Measurements from ENCODE around the gene BARHL1. TPM values are rescaled to one million over a fixed set of nuclear protein-coding genes. Genes with fewer than 3 reads are reported as not detected.

BARHL1 gene
- total and polyA plus RNA-seq, 8 donors, result 0.27 TPM; not detected in 7

DNA sequence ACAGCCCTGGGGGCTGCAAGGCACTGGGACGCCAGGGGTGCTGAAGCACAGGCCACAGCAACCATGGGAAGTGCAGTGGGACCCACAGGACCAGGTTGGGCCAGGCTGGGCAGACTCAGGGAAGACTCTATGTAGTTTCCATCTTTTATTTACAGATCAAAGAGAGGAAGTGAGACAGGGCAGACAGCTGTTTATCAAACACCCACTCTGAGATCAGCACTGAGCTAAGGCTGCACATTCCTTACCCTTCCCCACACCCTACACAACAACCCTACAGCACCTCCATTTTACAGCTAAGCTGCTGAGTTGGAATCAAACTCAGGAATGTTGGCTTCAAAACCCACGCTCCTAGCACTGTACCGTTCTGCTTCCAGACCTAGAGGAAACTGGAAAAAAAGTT lies 19.8 kb downstream of the BARHL1 start:
- no peak for FAIRE-seq
- no peak for DNase-seq
- no peak overlapping the region for H3K4me3 ChIP-seq
- peaks cover 0 to 25% (median 0%) of the 10 kb centered on the region in 3 donors for H3K36me3 ChIP-seq
- H3K9me3 ChIP-seq, result no peaks in the 10 kb centered on the region
- no peak for ATAC-seq
- no peak overlapping the region for H3K27ac ChIP-seq
- intact Hi-C loops (cut with DNase I), result no loop called here
- WGBS, 2 donors, result 84 to 93% methylated on average over 3 of the region's 3 CpGs
- H3K4me1 ChIP-seq, result no peaks in the 10 kb centered on the region
- no peaks in the 10 kb centered on the region for H3K27me3 ChIP-seq
- no peak for TF ChIP-seq CTCF (IDR thresholded peaks at IDR 0.05)

DNA sequence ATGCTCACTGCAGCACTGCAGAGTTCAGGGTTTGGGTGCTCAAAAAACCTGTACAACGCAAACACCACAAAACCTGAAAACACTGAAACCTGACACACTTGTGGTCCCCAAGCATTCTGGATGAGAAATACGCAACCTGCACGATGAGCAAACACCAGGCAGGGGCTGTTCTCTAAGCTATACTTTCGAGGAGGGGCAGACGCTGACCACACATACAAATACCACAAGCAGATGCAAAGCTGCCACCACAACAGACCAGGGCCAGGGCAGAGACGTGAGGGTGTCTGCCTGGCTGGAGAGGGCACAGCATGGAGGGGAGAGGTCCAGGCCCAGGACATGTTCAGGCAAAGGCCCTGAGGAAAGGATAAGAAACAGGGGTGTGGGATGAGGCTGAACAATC lies 23.0 kb downstream of the BARHL1 start:
- intact Hi-C loops (cut with DNase I), result no loop called here
- WGBS, 2 donors, result 92 to 93% methylated on average over 6 of the region's 6 CpGs

DNA sequence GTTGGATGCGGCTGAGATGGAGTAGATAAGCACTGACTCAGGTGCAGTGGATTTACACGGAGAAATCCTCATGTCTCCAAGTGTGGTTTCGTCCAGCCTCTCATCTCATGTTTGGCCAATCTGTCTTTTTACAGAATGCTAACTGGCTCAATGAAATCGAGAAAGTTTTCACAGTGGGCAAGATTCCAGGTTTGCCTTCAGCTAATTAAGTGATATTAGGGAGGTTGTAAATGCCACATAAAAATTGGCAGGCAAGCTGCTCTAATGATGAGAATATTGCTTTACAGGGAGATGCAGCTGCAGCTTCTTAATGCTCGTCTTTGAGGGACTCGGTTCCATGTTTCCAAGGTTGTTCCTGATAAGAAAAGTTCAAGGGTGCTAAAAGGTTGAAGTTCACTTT lies 23.7 kb downstream of the BARHL1 start:
- no peak overlapping the region for H3K27ac ChIP-seq
- DNase-seq, result no peak
- intact Hi-C loops (cut with DNase I), result no loop called here
- H3K4me1 ChIP-seq, result no peaks in the 10 kb centered on the region
- 72 to 73% methylated on average over 6 of the region's 6 CpGs for WGBS, 2 donors
- no peaks in the 10 kb centered on the region for H3K27me3 ChIP-seq
- H3K36me3 ChIP-seq, result peaks cover 0 to 28% (median 0%) of the 10 kb centered on the region in 3 donors
- TF ChIP-seq CTCF (IDR thresholded peaks at IDR 0.05), result no peak
- no peak for ATAC-seq
- FAIRE-seq, result no peak
- H3K9me3 ChIP-seq, result no peaks in the 10 kb centered on the region
- no peak overlapping the region for H3K4me3 ChIP-seq

More for the DNA sequence above, 23.0 kb downstream of the BARHL1 start:
- DNase-seq (no peak), ATAC-seq (no peak), FAIRE-seq (no peak)
- Histone ChIP-seq H3K4me1 (no peaks in the 10 kb centered on the region), H3K9me3 (no peaks in the 10 kb centered on the region), H3K4me3 (no peak overlapping the region), H3K36me3 (peaks cover 0 to 30% (median 0%) of the 10 kb centered on the region in 3 donors), H3K27ac (no peak overlapping the region), H3K27me3 (no peaks in the 10 kb centered on the region)
- TF ChIP-seq CTCF (IDR thresholded peaks at IDR 0.05), result no peak

DNA sequence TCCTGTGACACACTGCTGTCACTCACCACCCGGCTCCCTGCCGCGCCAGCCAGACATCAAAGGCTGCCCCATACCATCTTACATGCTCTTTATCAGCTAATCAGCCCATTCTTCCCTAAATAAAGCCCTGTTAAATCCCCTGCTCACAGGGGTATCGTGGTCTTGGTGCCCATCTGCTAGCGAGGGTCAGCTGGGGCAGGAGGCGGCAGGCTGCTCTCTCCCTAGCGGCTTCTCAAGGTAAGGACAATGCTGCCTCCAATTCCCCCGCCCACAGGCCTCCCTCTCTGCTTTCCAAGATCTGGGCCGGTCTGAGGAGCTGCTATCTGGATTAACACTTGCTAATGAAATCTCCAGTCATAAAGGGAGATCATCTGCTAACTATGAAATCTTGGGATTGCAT lies 26.8 kb downstream of the BARHL1 start:
- Histone ChIP-seq H3K9me3 (no peaks in the 10 kb centered on the region), H3K4me1 (no peaks in the 10 kb centered on the region), H3K27ac (no peak overlapping the region), H3K27me3 (no peaks in the 10 kb centered on the region), H3K4me3 (no peak overlapping the region), H3K36me3 (peaks cover 0 to 36% (median 0%) of the 10 kb centered on the region in 3 donors)
- no peak for TF ChIP-seq CTCF (IDR thresholded peaks at IDR 0.05)
- FAIRE-seq, result no peak
- DNase-seq, result no peak
- intact Hi-C loops (cut with DNase I), result no loop called here
- 96 to 97% methylated on average over 9 of the region's 9 CpGs for WGBS, 2 donors
- ATAC-seq, result no peak

- WGBS, 2 donors, result 89% methylated on average over 7 of the region's 7 CpGs
- no peak for DNase-seq
- H3K27ac ChIP-seq, result no peak overlapping the region
- no peak for FAIRE-seq
- H3K4me3 ChIP-seq, result no peak overlapping the region
- no peaks in the 10 kb centered on the region for H3K4me1 ChIP-seq
- no peak for ATAC-seq
- intact Hi-C loops (cut with DNase I), result no loop called here
- peaks cover 0 to 40% (median 0%) of the 10 kb centered on the region in 3 donors for H3K36me3 ChIP-seq
- H3K27me3 ChIP-seq, result no peaks in the 10 kb centered on the region
- H3K9me3 ChIP-seq, result no peaks in the 10 kb centered on the region
- TF ChIP-seq CTCF (IDR thresholded peaks at IDR 0.05), result no peak
Observed at GRCh38 chr9:132609829-132610228, 27.4 kb downstream of the BARHL1 start.
